DMS153 treated with DMSO at 0.1 percent for 48 hours (cell line): ENCODE results near the gene NRXN3.
"Not testable (repeated sequence)": the region's sequence is repeated elsewhere in the genome, so short reads cannot be mapped to it uniquely, and the experiment has no call there.

Source experiments
- DNase-seq: peaks from one replicate; lab custom pipeline; 2025; ENCODE audit not compliant: unreplicated experiment; lab: John Stamatoyannopoulos, UW

The NRXN3 gene

DNA sequence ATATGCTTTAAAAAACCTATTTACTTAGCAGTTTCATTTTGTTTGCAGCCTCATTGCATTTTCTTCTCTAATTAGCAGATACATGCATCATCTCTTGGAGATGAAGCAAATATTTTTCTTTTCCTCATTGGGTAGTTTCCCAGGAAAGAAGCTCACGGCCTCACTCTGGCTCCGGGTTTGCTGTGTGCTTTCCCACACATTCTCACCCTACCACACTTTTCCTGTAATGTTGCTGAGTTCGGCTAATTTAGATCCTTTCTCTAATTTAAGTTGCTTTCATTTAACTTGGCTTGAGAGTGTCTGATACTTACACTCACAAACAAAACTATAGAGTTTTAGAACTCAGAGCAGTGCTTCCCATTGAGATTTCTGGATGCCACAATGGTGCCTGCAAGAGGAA is 928.2 kb downstream of the NRXN3 start:
- DNase-seq, result no peak

DNA sequence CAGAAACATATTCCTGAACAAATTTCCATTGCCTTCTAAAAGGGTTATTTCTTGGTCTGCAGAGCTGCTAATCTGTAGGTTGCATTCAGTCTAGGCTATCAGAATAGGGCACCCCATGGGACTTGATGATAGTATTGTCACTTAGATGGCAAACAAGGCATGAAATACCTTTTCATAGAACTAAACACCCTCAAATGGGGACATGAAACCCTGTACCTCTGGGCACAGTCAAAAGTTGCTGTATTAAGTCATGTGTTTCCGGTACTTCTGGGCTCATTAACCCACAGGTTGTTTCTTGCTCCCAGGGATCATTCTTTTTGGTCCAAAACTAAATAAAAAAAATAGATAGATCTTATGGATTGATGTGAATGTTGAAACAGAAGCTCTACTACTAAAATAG is 930.4 kb downstream of the NRXN3 start:
- DNase-seq, result no peak

DNA sequence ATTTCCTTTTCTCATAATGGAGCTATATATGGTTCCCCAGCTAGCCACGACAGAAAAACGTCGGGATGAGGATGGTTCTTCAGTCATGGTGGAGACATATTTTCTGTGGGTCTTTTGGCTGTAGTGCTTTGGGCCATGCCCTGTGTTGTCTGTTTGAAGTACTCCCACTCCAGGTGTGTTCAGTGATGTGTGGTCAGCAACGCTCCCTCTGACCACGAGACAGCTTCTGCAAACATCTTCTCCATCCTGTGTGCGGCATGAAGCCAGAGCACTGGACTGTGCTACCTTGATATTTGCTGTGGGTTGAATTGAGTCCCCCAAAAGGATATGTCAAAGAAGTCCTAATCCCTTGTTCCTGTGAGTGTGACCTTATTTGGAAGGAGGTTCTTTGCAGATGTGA is 931.2 kb downstream of the NRXN3 start:
- DNase-seq, result no peak

DNA sequence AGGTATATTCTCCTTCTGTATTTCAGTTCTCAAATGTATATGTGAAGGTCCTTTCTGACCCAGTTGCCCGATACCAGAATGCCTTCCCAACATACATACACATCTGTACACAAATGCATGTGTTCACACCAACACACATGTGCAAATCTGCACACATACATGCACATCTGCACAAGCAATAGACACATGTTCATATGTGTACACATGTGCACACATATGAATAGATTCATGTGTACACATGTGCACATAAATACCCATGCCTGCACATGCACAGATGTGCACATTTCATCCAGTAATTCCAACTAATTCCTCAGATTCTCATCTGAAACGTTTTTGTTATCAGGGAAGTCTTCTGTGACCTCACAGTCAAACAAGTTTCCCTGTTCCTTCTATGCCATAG is 933.6 kb downstream of the NRXN3 start:
- no peak for DNase-seq

DNA sequence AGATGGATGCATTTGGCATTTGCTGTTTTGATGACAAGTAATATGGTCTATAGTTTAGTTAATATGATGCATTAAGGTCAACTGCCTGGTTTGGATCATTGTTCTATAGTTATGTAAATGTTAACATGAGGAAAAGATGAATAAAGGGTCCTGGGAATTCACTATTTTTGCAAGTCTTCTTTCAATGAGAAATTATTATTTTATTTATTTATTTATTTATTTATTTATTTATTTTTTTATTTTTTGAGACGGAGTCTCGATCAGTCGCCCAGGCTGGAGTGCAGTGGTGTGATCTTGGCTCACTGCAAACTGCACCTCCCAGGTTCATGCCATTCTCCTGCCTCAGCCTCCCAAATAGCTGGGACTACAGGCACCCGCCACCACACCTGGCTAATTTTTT is 940.4 kb downstream of the NRXN3 start:
- not testable (repeated sequence) for DNase-seq

DNA sequence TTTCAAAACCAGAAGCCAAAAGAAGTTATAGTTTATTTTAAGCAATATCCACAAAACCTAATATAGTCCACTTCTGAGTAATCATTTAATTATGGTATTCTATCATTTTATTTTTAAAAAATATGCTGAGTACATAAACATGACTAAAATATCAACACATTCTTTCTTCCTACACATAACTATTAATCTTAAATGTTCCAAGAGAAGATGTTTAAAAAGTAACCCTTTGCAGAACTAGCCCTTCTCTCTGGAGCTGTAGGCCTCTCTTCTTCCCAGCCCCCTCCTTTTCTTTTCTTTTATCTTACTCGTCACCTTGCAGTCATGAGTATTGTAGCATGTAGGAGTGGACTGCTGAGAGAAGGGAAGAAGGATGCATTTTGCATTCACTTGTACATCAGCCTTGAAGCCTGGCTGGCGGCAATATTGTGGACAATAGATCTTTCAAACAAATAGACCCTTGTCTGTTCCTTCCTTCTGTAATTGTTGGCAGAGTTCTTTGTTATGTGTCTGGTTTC is 941.9 kb downstream of the NRXN3 start:
- DNase-seq, result no peak

DNA sequence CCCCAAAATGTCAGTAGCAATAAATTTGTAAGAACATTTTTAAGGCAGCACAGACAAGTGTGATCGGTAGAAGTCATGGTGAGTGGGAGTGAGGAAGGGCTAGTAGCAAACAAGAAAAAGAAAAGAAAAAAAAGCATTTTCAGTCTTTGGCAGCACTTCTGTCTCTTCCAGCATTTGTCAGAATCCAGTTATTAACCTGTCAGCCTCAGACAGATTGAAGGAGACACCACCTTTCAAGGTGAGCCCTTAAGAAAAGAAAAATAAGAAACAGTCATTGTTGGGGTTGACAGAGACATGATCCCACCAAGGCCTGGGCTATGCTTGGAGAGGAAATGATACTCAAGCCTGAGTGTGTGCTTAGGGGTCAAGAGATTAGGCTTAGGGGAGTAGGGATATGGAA is 947.4 kb downstream of the NRXN3 start:
- no peak for DNase-seq

DNA sequence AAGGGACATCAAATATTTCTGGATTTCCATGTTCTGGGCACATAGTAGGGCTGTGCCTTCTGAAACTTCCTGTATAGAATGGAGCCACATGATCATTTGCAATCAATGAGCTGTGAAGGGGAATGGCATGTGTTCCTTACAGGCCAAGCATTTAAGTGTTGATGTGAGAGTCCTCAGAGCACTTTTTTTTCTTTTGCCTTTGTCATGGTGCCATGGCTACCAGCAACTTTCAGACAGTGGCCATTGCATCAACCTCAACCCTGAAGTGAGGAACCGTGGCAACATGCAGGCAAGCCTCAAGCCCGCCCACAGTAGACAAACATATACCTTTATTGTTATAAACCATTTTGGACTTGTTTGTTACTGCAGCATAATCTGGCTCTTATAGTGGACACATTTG is 948.1 kb downstream of the NRXN3 start:
- no peak for DNase-seq

DNA sequence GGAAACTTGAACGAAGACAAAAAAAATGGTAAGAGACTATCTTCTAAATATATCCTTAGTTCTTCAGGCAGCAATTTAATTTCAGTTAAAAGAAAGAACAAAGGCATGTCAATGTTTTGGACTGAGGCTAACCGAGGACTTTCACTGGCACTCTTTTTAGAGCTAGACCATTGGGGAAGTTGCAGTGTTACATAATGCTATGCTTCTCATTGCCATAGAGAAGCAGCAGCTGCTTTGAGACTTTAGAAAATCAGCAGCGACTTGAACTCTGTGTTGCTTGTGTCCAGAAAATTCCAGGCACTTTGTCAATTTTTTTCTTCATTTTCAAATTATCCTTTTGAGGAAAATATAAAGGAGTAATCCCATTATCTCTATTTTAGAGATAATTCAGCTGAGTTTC is 964.2 kb downstream of the NRXN3 start:
- no peak for DNase-seq

DNA sequence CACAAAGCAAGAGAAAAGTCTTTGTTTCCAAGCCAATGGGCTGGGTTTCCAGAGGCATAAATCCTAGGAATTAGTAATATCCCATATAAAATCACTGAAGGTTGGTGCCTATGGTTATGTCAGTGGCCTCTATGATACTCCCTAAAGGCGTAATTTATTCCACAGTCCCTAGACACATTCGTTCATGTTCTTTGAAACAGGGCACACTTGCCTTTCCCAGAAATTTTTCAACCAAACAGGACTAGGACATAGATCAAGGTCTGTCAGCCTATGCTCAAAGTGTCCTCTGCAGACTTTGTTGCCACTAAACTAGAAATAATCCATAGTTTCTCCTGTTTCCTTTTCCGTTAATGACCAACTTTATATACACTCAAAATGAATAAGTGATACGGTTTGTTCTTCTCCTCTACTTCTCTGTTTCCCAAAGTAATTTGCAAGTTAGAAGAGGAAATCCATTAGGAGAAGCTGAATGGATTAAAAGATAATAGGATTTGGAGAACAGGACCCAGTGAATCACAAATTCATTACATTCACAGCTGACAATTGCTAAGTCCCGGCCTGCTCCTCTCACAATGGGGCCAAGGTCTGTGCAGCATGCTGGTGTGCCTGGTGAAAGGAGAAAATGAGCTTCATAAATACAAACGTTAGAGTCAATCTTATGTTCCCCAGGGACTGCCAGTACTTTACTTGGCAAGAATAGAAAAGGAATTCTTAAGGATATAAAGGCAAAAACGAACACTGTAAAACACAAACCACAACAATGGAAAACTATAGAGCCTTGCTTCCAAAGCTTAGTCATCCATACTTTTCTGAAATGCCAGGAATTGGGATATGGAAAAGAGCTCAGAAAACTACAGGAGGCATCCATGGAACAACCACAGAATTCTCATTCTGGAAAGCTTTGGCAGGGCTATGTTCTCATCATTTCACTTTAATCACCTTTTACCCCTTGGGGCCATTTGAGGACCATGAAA is 966.2 kb downstream of the NRXN3 start:
- DNase-seq, result no peak

DNA sequence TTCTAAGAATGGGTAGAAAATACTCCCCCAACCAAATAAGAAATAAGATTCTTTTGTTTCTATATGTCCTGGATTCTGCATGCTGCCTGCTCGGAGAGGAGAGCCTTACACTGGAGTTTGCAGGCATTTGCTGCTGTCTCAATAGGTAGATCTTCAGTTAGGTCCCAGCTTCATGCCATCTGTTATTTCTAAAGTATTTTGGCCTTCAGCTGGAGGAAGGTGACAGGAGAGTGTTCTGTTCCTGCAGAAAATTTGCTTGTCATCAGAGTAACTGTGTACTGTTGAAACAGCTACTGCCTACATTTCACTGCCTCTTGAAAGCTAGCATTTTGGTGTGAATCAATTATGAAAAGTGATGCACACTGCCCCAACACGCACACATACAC is 966.9 kb downstream of the NRXN3 start:
- no peak for DNase-seq

DNA sequence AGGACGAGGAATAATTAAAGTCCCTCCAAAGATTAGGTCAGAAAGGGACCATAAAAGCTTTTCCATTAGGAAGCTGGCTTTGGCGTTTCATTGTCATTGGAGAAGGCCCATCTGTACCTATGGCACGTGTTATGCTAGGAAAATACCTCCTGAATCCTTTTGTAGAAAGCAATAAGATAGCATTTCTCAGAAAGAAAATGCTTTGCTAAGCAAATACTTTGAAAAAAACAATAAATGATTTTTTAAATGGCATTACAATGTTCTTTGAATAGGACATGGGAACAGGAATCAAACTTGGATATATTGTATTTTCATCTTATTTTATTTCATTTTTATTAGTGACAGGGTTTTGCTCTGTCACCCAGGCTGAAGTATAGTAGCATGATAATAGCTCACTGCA is 967.7 kb downstream of the NRXN3 start:
- DNase-seq, result no peak

DNA sequence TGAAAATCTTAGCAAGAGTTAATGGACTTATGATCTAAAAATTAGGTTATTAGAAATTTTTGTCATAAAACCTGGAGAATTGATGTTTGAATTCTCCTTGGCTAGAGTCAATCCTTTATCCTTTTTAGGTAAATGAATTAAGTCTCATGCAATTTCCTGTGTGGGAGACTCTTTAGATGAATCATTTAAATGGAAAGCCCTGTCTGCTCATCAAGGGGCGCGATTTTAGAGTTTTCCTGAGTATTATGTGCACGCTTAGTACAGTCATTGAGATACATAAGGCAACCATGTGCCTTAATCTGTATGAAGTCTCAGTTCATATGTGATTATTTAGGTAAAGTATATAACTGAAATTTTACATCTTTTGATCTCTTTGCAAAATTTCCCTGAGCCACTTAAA is 974.7 kb downstream of the NRXN3 start:
- no peak for DNase-seq

DNA sequence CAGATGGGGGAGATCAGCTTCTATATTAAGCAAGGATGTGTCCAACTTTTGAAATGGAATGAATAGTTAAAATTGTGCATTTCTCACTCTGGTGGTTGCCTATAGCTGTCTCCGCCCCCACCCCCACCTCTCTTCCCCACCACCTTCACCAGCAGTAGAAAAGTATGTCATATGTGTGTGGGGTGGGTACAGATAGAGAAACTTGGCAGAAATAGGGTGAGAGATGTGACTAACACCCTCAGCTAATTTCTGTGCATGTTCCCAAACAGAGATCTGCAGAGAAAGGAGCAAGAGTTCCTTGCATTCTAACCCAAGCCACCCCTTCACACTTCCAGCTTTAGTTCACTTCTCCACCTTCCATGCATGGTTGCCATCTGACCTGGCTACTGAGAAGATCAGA is 980.1 kb downstream of the NRXN3 start:
- no peak for DNase-seq

DNA sequence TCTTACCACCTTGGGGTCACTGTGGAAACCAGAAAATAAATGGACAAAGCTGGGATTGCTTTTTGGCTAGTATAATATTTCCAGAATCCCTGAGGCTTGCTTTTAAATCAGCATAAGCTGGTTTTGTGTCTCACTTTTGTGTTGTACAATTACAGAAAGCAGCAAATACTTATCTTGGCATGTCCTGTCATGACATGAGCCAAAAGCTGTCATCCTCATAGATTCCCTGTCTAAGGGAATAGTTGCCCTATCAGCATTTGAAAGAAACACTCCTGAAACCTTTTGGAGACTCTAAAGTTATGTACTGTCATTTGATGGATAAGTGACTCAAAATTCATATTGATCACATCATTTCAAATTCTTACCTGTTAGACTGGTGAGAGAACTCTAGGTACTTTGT is 987.2 kb downstream of the NRXN3 start:
- DNase-seq, result no peak

DNA sequence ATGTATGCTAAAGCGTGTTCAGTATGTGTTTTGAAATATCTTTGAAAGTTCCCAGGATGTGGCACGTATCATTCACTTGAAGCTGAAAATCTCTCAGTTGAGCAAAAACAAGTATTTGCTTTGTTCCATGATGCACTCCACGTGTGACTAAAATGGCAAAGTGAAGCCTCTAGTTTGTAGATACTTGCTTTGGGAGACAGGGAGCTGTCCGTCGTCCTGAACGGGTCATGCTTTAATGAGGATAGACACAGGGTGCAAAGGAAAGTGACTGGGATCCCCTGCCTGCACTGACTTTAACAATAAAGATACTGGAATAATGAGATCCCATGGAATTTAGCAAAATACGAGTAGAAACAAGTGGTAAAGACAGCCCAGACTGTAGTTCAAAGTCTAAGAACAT is 991.4 kb downstream of the NRXN3 start:
- DNase-seq, result no peak

DNA sequence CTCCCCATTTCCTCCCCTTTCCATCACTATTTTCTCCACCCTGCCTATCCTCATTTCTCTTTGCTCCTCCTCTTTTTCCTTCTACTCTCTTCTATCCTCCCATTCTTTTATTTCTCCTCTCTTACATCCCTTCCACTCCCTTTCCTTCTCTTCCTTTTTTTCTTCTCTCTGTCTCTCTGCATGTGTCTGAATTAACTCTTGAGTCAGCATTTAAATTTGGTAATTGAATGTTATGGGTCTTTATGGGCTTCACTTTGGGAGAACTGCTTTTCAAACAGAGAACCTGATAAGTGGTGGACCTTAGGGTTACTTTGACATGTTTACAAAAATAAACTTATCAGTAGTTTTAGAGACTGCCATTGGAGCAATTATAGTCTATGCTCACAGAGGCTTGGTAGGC is 992.7 kb downstream of the NRXN3 start:
- no peak for DNase-seq

DNA sequence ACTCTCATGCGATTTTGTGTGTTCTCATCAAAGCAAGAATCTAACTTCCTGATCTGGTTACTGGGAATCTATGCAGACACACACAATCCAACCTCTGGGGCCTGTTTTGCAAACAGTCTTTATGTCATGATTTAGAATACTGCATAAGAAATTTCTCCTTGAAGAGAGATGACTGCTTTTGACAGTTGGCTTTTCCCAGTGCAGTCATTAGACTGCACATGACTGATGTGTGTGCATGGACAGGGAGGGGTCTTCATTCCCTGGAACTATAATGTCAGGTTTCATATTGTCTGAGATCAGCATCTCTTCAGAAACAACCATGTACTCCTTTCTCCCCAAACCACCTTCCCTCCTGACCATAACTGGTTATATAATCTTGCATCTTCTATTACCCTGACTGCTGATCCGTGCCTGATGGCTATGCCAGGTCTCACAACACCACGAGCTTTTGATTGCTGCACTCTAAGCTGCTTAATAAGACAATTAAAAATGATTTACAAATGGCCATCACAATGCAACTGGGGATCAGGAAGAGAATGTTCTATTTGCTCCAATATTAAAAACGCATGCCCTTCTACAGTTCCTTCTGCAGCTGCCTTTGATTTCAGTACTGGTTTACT is 995.4 kb downstream of the NRXN3 start:
- no peak for DNase-seq

DNA sequence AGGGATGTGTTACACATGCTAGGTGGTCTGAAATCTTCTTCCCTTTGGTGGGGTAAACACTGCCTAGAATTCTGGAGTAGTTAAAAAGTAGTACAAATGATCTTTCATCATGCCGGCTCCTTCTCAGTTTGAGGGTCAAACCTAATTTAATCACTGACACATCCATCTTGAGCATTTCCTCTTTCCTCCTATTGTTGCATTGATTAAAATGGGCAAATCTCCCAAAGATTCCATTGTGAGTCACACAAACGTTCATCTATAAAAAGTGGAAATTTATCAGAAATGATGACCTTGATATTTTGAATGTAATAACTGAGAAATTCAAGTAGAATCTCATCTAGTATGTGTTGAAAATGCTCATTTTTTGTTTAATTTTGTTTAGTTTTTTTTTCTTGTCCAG is 996.0 kb downstream of the NRXN3 start:
- DNase-seq, result no peak

DNA sequence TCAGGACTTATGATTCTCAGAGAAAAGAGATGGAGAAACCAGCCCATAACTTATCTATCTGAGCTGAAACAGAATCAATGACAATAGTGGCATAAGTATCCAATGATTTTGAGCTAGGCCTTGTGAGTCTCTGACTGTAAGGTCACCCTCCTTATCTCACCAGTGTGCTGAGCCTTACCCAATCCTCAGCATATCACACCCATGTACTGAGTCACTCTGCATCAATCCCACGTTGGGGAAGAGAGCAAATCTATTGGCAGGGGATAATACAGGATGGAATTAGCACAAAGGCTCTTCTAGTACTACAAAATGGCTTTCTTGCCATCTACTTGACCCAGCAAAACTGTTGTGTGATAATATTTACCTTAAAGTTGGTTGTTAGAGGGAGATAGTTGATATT is 997.8 kb downstream of the NRXN3 start:
- no peak for DNase-seq

DNA sequence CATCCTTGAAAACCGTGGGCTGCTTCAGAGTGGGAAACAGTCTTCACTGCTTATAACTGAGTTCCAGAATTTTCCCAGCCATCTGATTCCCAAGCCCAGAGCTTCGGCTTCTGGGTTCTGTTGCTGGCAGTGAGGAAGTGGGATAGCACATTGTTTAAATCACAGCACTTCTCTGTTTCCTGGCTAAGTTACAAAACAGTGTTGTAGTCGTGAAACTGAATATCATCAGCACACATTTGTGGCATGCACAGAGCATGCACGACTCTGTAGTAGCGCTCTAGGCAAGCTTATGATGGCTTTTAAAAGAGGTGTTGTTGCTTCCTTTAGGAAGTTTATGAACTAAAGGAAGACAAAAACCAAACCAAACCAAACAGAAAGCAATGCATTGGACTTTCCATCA is 1005.5 kb downstream of the NRXN3 start:
- DNase-seq, result no peak

DNA sequence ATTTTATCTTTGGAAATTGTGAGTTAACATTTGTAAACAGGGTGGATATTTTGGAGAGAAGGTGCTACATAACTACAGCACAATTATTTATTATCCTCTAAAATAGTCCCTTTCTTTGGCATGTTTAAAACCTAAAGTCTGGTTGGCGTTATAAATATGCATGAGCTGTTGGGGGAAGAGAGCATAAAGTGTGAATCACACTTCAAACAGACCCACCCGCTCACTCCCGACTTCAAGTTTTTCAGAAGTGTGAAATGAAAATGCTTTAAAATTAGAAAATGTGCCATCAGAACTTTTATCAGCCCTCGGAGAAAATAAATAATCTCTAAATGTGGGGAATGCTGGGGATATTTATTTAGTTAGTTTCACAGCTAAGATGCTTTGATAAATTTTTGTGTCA is 1006.9 kb downstream of the NRXN3 start:
- DNase-seq, result no peak
